Astrocyte (in vitro differentiated cells and primary cell): ENCODE measurements around the gene MLN. TPM values are rescaled to one million over a fixed set of nuclear protein-coding genes. Genes with fewer than 3 reads are reported as not detected.

Experiments used
- DNase-seq: peaks from one replicate; pipeline ENCODE4 v3.0.0-alpha.2; 2010; ENCODE audit warnings: low read depth
- FAIRE-seq: peaks from 2 replicates; lab custom pipeline; 2011; peaks lifted over from hg19 to GRCh38; lab: Jason Lieb, UNC
- H2AFZ ChIP-seq: 2 replicates; pipeline ENCODE4 v1.6.0; 2012; ENCODE audit warnings: low read depth, low read length, inconsistent platforms
- H3K27ac ChIP-seq: 2 replicates; pipeline ENCODE4 v1.5.1; 2011; ENCODE audit warnings: low read depth, low read length, inconsistent platforms
- H3K27me3 ChIP-seq: 2 replicates; pipeline ENCODE4 v1.6.0; 2011; ENCODE audit warnings: low read length, inconsistent platforms; ENCODE audit not compliant: insufficient read depth
- H3K36me3 ChIP-seq: 2 replicates; pipeline ENCODE4 v1.5.1; 2011; ENCODE audit warnings: low read length, inconsistent platforms; ENCODE audit not compliant: insufficient read depth
- H3K4me1 ChIP-seq: 2 replicates; pipeline ENCODE4 v1.5.1; 2011; ENCODE audit warnings: low read length, inconsistent platforms; ENCODE audit not compliant: insufficient read depth
- H3K4me2 ChIP-seq: 2 replicates; pipeline ENCODE4 v1.6.0; 2012; ENCODE audit warnings: low read length, inconsistent platforms
- H3K4me3 ChIP-seq: 2 replicates; pipeline ENCODE4 v1.5.1; 2011; ENCODE audit warnings: low read depth, mild to moderate bottlenecking, low read length, inconsistent platforms; ENCODE audit not compliant: insufficient read depth
- H3K79me2 ChIP-seq: 2 replicates; pipeline ENCODE4 v1.6.0; 2012; ENCODE audit warnings: mild to moderate bottlenecking, low read length, inconsistent platforms; ENCODE audit not compliant: insufficient read depth
- H3K9ac ChIP-seq: 2 replicates; pipeline ENCODE4 v1.6.0; 2012; ENCODE audit warnings: mild to moderate bottlenecking, low read length, inconsistent platforms
- H3K9me3 ChIP-seq: 2 replicates; pipeline ENCODE4 v1.5.1; 2012; ENCODE audit warnings: low read depth, mild to moderate bottlenecking, low read length, inconsistent platforms; ENCODE audit not compliant: insufficient read depth
- H4K20me1 ChIP-seq: 2 replicates; pipeline ENCODE4 v1.6.0; 2012; ENCODE audit warnings: low read length, inconsistent platforms; ENCODE audit not compliant: insufficient read depth
- H3K27ac Mint-ChIP-seq: one replicate; pipeline ENCODE4 v1.8.0; 2021; ENCODE audit warnings: mild to moderate bottlenecking, mixed read lengths; ENCODE audit not compliant: unreplicated experiment
- H3K27me3 Mint-ChIP-seq: one replicate; pipeline ENCODE4 v1.8.0; 2021; ENCODE audit warnings: low read depth, mixed read lengths; ENCODE audit not compliant: unreplicated experiment
- H3K36me3 Mint-ChIP-seq: one replicate; pipeline ENCODE4 v1.8.0; 2021; ENCODE audit warnings: low read depth, mixed read lengths; ENCODE audit not compliant: unreplicated experiment
- H3K4me1 Mint-ChIP-seq: one replicate; pipeline ENCODE4 v1.8.0; 2021; ENCODE audit warnings: low read depth, mixed read lengths; ENCODE audit not compliant: unreplicated experiment
- H3K4me3 Mint-ChIP-seq: one replicate; pipeline ENCODE4 v1.8.0; 2021; ENCODE audit warnings: mild to moderate bottlenecking, moderate library complexity, mixed read lengths; ENCODE audit not compliant: unreplicated experiment
- H3K9me3 Mint-ChIP-seq: one replicate; pipeline ENCODE4 v1.8.0; 2021; ENCODE audit warnings: mild to moderate bottlenecking, mixed read lengths; ENCODE audit not compliant: unreplicated experiment
- EZH2 ChIP-seq: IDR thresholded peaks from 2 replicates; pipeline ENCODE4 v1.6.1; 2012; ENCODE audit warnings: mild to moderate bottlenecking, low read length, inconsistent platforms; ENCODE audit not compliant: insufficient read depth
- total RNA-seq: library from RNA; stranded (reverse); gene quantifications from 2 replicates; pipeline ENCODE4 v1.2.1, GENCODE V29; 2021
- TF ChIP-seq, protein P1 (sequence below): IDR thresholded peaks from 2 replicates; pipeline ENCODE4 v1.5.1; 2011; ENCODE audit warnings: low read depth, mild to moderate bottlenecking, inconsistent platforms, low read length, moderate library complexity; ENCODE audit not compliant: insufficient read depth

MLN gene
- total RNA-seq, 1 donor from 2014 or later, result not detected

DNA sequence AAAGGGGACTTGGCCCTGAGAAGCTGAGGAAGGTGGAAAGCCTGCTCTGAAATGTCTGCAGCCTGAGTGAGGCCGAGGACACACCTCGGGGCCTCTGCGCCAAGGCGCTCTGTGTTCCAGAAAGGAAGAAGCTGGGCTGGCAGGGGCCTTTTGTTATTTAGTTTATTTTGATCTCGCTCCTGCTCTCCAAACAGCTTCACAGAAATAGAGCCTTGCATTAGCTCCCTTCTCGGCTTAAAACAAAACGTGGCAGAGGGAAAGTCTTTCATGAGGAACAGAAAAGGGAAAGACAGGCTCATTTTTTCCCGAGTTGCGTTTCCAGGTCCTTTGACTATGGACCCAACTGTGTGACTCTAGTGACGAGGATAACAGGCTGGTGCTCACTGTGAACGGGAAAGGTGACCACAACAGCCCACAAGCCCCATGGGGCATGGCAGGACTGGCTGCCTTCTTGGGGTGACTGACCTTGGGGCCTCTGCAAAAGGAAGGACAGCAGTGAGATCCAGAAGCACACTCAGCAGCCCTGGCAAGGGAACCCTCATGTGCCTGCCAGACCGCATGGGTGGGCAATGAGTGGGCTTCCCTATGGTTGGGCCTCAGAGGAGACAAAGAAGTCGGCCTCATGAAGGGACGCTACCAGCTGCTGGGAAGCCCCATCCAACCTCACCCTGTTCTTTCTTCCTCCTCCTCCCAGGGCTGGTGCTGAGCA, 33.5 kb downstream of the MLN start:
- DNase-seq (no peak), FAIRE-seq (no peak)
- TF ChIP-seq, protein P1, sequence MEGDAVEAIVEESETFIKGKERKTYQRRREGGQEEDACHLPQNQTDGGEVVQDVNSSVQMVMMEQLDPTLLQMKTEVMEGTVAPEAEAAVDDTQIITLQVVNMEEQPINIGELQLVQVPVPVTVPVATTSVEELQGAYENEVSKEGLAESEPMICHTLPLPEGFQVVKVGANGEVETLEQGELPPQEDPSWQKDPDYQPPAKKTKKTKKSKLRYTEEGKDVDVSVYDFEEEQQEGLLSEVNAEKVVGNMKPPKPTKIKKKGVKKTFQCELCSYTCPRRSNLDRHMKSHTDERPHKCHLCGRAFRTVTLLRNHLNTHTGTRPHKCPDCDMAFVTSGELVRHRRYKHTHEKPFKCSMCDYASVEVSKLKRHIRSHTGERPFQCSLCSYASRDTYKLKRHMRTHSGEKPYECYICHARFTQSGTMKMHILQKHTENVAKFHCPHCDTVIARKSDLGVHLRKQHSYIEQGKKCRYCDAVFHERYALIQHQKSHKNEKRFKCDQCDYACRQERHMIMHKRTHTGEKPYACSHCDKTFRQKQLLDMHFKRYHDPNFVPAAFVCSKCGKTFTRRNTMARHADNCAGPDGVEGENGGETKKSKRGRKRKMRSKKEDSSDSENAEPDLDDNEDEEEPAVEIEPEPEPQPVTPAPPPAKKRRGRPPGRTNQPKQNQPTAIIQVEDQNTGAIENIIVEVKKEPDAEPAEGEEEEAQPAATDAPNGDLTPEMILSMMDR, result no peak
- no peak for TF ChIP-seq EZH2
- Histone ChIP-seq H3K9me3 (peaks cover 4% of the 10 kb centered on the region), H3K4me2 (peak overlapping the region; percentile 79), H4K20me1 (peaks cover 9% of the 10 kb centered on the region), H3K36me3 (peaks cover 8% of the 10 kb centered on the region), H3K79me2 (no peaks in the 10 kb centered on the region), H3K9ac (peak overlapping the region; percentile 70), H2AFZ (no peak overlapping the region), H3K27ac (peak overlapping the region; percentile 84), H3K27me3 (no peaks in the 10 kb centered on the region), H3K4me1 (peaks cover 30% of the 10 kb centered on the region), H3K4me3 (no peak overlapping the region)
- Mint-ChIP-seq H3K4me3 (no peak overlapping the region), H3K9me3 (peaks cover 7% of the 10 kb centered on the region), H3K36me3 (peaks cover 9% of the 10 kb centered on the region), H3K27me3 (peaks cover 7% of the 10 kb centered on the region), H3K27ac (peak overlapping the region; percentile 92), H3K4me1 (peaks cover 38% of the 10 kb centered on the region)

DNA sequence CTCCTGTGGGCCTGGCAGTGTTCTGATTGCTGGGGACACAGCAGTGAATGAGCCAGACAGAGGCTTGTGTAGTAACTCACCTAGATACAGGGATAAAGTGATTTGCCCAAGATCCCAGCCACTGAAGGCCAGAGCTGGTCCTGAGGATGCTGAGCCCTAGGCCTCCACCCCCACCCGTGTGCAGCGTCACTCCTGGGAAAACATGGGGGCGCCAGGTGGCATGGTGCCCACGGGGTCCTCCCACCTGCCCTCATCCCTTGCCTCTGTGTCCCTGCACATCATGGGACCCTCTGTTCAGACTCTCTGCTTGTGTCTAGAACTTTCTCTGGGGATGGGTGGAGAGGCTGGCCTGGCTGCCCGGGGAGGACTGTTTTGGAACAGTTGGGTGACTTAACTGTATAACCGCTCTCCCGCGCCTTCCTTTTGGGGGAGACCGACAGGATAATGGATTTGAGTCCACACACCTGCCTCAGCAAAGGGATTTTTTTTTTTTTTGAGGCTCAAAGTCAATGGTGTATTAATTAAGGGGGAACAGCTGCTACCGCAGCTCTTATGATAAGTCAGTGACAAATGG, 34.5 kb downstream of the MLN start:
- TF ChIP-seq, protein P1, result no peak
- no peak for TF ChIP-seq EZH2
- no peak overlapping the region for H3K27ac Mint-ChIP-seq

More for the DNA sequence above, 34.5 kb downstream of the MLN start:
- H3K36me3 Mint-ChIP-seq, result peaks cover 5% of the 10 kb centered on the region
- no peak overlapping the region for H3K4me2 ChIP-seq
- peaks cover 38% of the 10 kb centered on the region for H3K4me1 Mint-ChIP-seq
- H3K9me3 Mint-ChIP-seq, result peaks cover 7% of the 10 kb centered on the region
- peaks cover 10% of the 10 kb centered on the region for H3K27me3 Mint-ChIP-seq
- H3K9me3 ChIP-seq, result peaks cover 4% of the 10 kb centered on the region
- peaks cover 9% of the 10 kb centered on the region for H4K20me1 ChIP-seq
- H3K36me3 ChIP-seq, result peaks cover 2% of the 10 kb centered on the region
- no peak overlapping the region for H3K27ac ChIP-seq
- no peaks in the 10 kb centered on the region for H3K79me2 ChIP-seq
- H3K4me3 ChIP-seq, result no peak overlapping the region
- FAIRE-seq (no peak), DNase-seq (no peak)
- no peak overlapping the region for H3K9ac ChIP-seq
- peaks cover 30% of the 10 kb centered on the region for H3K4me1 ChIP-seq
- H2AFZ ChIP-seq, result no peak overlapping the region
- H3K27me3 ChIP-seq, result no peaks in the 10 kb centered on the region
- no peak overlapping the region for H3K4me3 Mint-ChIP-seq
